Measurements from ENCODE around the gene SLC22A2. TPM values are rescaled to one million over a fixed set of nuclear protein-coding genes. Genes with fewer than 3 reads are reported as not detected.

SLC22A2 gene
- total and polyA plus RNA-seq, 4 experiments from 2014 or later = not detected

- H3K4me1 ChIP-seq (ENCODE audit: insufficient read depth, low read length) = no peaks in the 10 kb centered on the region
- no peaks in the 10 kb centered on the region for H3K9me3 ChIP-seq (ENCODE audit: control insufficient read depth in 1 of 2, low read length in 2 of 2)
- Mint-ChIP-seq H3K9me3 (peaks cover 0 to 5% (median 2%) of the 10 kb centered on the region in 8 donors), H3K27me3 (peaks cover 9 to 13% of the 10 kb centered on the region in 2 donors), H3K4me3 (no peak overlapping the region), H3K36me3 (no peaks in the 10 kb centered on the region), H3K27ac (no peak overlapping the region), H3K4me1 (peaks cover 0 to 2% (median 0%) of the 10 kb centered on the region in 4 donors)
- H3K4me3 ChIP-seq (ENCODE audit: low read length in 2 of 2) = no peak overlapping the region
- peaks cover 3% of the 10 kb centered on the region for H3K27me3 ChIP-seq (ENCODE audit: insufficient read depth, low read length)
- CTCF ChIA-PET (ENCODE audit: partially characterized antibody) = interaction anchor here (2.3 kb wide), 1 partner anchor 311 kb away, joined by 7 read pairs; no protein-coding TSS in a partner anchor
- no peak for DNase-seq
- H3K36me3 ChIP-seq (ENCODE audit: insufficient read depth, low read length) = no peaks in the 10 kb centered on the region
- POLR2A ChIA-PET (ENCODE audit: partially characterized antibody) = no interaction called here
- intact Hi-C loops (cut with micrococcal nuclease) = no loop called here
- H3K27ac ChIP-seq (ENCODE audit: low read depth, low read length) = no peak overlapping the region
Measured at GRCh38 chr6:160221918-160222317, 36.7 kb downstream of the SLC22A2 start.

- H3K4me3 Mint-ChIP-seq = no peak overlapping the region
- peaks cover 3% of the 10 kb centered on the region for H3K27me3 ChIP-seq (ENCODE audit: insufficient read depth, low read length)
- H3K9me3 ChIP-seq (ENCODE audit: control insufficient read depth in 1 of 2, low read length in 2 of 2) = no peaks in the 10 kb centered on the region
- H3K4me1 ChIP-seq (ENCODE audit: insufficient read depth, low read length) = no peaks in the 10 kb centered on the region
- intact Hi-C loops (cut with micrococcal nuclease) = no loop called here
- no peaks in the 10 kb centered on the region for H3K36me3 Mint-ChIP-seq
- CTCF ChIA-PET (ENCODE audit: partially characterized antibody) = interaction anchor here (2.3 kb wide), 1 partner anchor 312 kb away, joined by 7 read pairs; no protein-coding TSS in a partner anchor
- no peak for DNase-seq
- peak overlapping the region in 1 of 7 donors; percentile 12 for H3K27ac Mint-ChIP-seq
- POLR2A ChIA-PET (ENCODE audit: partially characterized antibody) = no interaction called here
- no peaks in the 10 kb centered on the region for H3K36me3 ChIP-seq (ENCODE audit: insufficient read depth, low read length)
- H3K27me3 Mint-ChIP-seq = peaks cover 9 to 13% of the 10 kb centered on the region in 2 donors
- H3K4me1 Mint-ChIP-seq = peaks cover 0 to 2% (median 0%) of the 10 kb centered on the region in 4 donors
- no peak overlapping the region for H3K4me3 ChIP-seq (ENCODE audit: low read length in 2 of 2)
- no peak overlapping the region for H3K27ac ChIP-seq (ENCODE audit: low read depth, low read length)
- peaks cover 0 to 6% (median 2%) of the 10 kb centered on the region in 8 donors for H3K9me3 Mint-ChIP-seq
Measured at GRCh38 chr6:160221423-160221822, 37.2 kb downstream of the SLC22A2 start.

GRCh38 chr6:160218810-160219209 lies 39.8 kb downstream of the SLC22A2 start:
- H3K27ac ChIP-seq (ENCODE audit: low read depth, low read length) = no peak overlapping the region
- no peaks in the 10 kb centered on the region for H3K9me3 ChIP-seq (ENCODE audit: control insufficient read depth in 1 of 2, low read length in 2 of 2)
- Mint-ChIP-seq H3K36me3 (no peaks in the 10 kb centered on the region), H3K27me3 (peaks cover 23 to 27% of the 10 kb centered on the region in 2 donors), H3K4me1 (peaks cover 0 to 2% (median 0%) of the 10 kb centered on the region in 4 donors), H3K27ac (no peak overlapping the region), H3K9me3 (peaks cover 0 to 19% (median 4%) of the 10 kb centered on the region in 8 donors), H3K4me3 (no peak overlapping the region)
- DNase-seq = no peak
- H3K4me3 ChIP-seq (ENCODE audit: low read length in 2 of 2) = no peak overlapping the region
- intact Hi-C loops (cut with micrococcal nuclease) = no loop called here
- CTCF ChIA-PET (ENCODE audit: partially characterized antibody) = no interaction called here
- H3K27me3 ChIP-seq (ENCODE audit: insufficient read depth, low read length) = peaks cover 3% of the 10 kb centered on the region
- no peaks in the 10 kb centered on the region for H3K36me3 ChIP-seq (ENCODE audit: insufficient read depth, low read length)
- no peaks in the 10 kb centered on the region for H3K4me1 ChIP-seq (ENCODE audit: insufficient read depth, low read length)
- POLR2A ChIA-PET (ENCODE audit: partially characterized antibody) = no interaction called here

- ChIA-PET CTCF (ENCODE audit: partially characterized antibody) (no interaction called here), POLR2A (ENCODE audit: partially characterized antibody) (no interaction called here)
- Mint-ChIP-seq H3K36me3 (no peaks in the 10 kb centered on the region), H3K4me3 (no peak overlapping the region), H3K4me1 (peaks cover 0 to 2% (median 0%) of the 10 kb centered on the region in 4 donors), H3K27ac (no peak overlapping the region), H3K27me3 (peaks cover 27 to 29% of the 10 kb centered on the region in 2 donors), H3K9me3 (peaks cover 2 to 20% (median 5%) of the 10 kb centered on the region in 8 donors)
- Histone ChIP-seq H3K4me3 (ENCODE audit: low read length in 2 of 2) (no peak overlapping the region), H3K27ac (ENCODE audit: low read depth, low read length) (no peak overlapping the region), H3K36me3 (ENCODE audit: insufficient read depth, low read length) (no peaks in the 10 kb centered on the region), H3K4me1 (ENCODE audit: insufficient read depth, low read length) (no peaks in the 10 kb centered on the region), H3K9me3 (ENCODE audit: control insufficient read depth in 1 of 2, low read length in 2 of 2) (no peaks in the 10 kb centered on the region), H3K27me3 (ENCODE audit: insufficient read depth, low read length) (peaks cover 3% of the 10 kb centered on the region)
- no peak for DNase-seq
- intact Hi-C loops (cut with micrococcal nuclease) = no loop called here
Measured at GRCh38 chr6:160217863-160218262, 40.8 kb downstream of the SLC22A2 start.

- CTCF ChIA-PET (ENCODE audit: partially characterized antibody) = no interaction called here
- Histone ChIP-seq H3K4me3 (ENCODE audit: low read length in 2 of 2) (no peak overlapping the region), H3K4me1 (ENCODE audit: insufficient read depth, low read length) (no peaks in the 10 kb centered on the region), H3K9me3 (ENCODE audit: control insufficient read depth in 1 of 2, low read length in 2 of 2) (no peaks in the 10 kb centered on the region), H3K27ac (ENCODE audit: low read depth, low read length) (no peak overlapping the region), H3K36me3 (ENCODE audit: insufficient read depth, low read length) (no peaks in the 10 kb centered on the region), H3K27me3 (ENCODE audit: insufficient read depth, low read length) (peaks cover 3% of the 10 kb centered on the region)
- H3K9me3 Mint-ChIP-seq = peaks cover 2 to 28% (median 7%) of the 10 kb centered on the region in 8 donors
- H3K27me3 Mint-ChIP-seq = peaks cover 30 to 32% of the 10 kb centered on the region in 2 donors
- H3K4me1 Mint-ChIP-seq = peaks cover 0 to 2% (median 0%) of the 10 kb centered on the region in 4 donors
- POLR2A ChIA-PET (ENCODE audit: partially characterized antibody) = no interaction called here
- DNase-seq = no peak
- no peak overlapping the region for H3K4me3 Mint-ChIP-seq
- no peak overlapping the region for H3K27ac Mint-ChIP-seq
- intact Hi-C loops (cut with micrococcal nuclease) = no loop called here
- H3K36me3 Mint-ChIP-seq = no peaks in the 10 kb centered on the region
Measured at GRCh38 chr6:160217073-160217472, 41.5 kb downstream of the SLC22A2 start.

GRCh38 chr6:160215232-160215631 lies 43.4 kb downstream of the SLC22A2 start:
- H3K36me3 Mint-ChIP-seq = no peaks in the 10 kb centered on the region
- H3K4me1 Mint-ChIP-seq = no peaks in the 10 kb centered on the region
- no peak for DNase-seq
- ChIA-PET POLR2A (ENCODE audit: partially characterized antibody) (no interaction called here), CTCF (ENCODE audit: partially characterized antibody) (no interaction called here)
- no peak overlapping the region for H3K4me3 Mint-ChIP-seq
- H3K36me3 ChIP-seq (ENCODE audit: insufficient read depth, low read length) = no peaks in the 10 kb centered on the region
- H3K27ac ChIP-seq (ENCODE audit: low read depth, low read length) = no peak overlapping the region
- H3K27me3 Mint-ChIP-seq = peaks cover 40 to 44% of the 10 kb centered on the region in 2 donors
- H3K27ac Mint-ChIP-seq = no peak overlapping the region
- intact Hi-C loops (cut with micrococcal nuclease) = no loop called here
- no peaks in the 10 kb centered on the region for H3K4me1 ChIP-seq (ENCODE audit: insufficient read depth, low read length)
- H3K4me3 ChIP-seq (ENCODE audit: low read length in 2 of 2) = no peak overlapping the region
- peaks cover 3% of the 10 kb centered on the region for H3K27me3 ChIP-seq (ENCODE audit: insufficient read depth, low read length)
- H3K9me3 Mint-ChIP-seq = peaks cover 2 to 41% (median 12%) of the 10 kb centered on the region in 8 donors
- no peaks in the 10 kb centered on the region for H3K9me3 ChIP-seq (ENCODE audit: control insufficient read depth in 1 of 2, low read length in 2 of 2)

GRCh38 chr6:160207618-160208017 lies 51.0 kb downstream of the SLC22A2 start:
- POLR2A ChIA-PET (ENCODE audit: partially characterized antibody) = no interaction called here
- intact Hi-C loops (cut with micrococcal nuclease) = no loop called here
- Histone ChIP-seq H3K27ac (ENCODE audit: low read depth, low read length) (no peak overlapping the region), H3K27me3 (ENCODE audit: insufficient read depth, low read length) (no peaks in the 10 kb centered on the region), H3K36me3 (ENCODE audit: insufficient read depth, low read length) (no peaks in the 10 kb centered on the region), H3K4me3 (ENCODE audit: low read length in 2 of 2) (no peak overlapping the region), H3K9me3 (ENCODE audit: control insufficient read depth in 1 of 2, low read length in 2 of 2) (no peaks in the 10 kb centered on the region), H3K4me1 (ENCODE audit: insufficient read depth, low read length) (no peaks in the 10 kb centered on the region)
- CTCF ChIA-PET (ENCODE audit: partially characterized antibody) = no interaction called here
- Mint-ChIP-seq H3K4me3 (no peak overlapping the region), H3K36me3 (peaks cover 0 to 5% of the 10 kb centered on the region in 2 donors), H3K9me3 (peaks cover 0 to 58% (median 21%) of the 10 kb centered on the region in 8 donors), H3K4me1 (no peaks in the 10 kb centered on the region), H3K27me3 (peaks cover 19 to 26% of the 10 kb centered on the region in 2 donors), H3K27ac (no peak overlapping the region)
- DNase-seq = no peak
